ENCODE results near the gene ACO2. TPM values are rescaled to one million over a fixed set of nuclear protein-coding genes. Genes with fewer than 3 reads are reported as not detected.

The ACO2 gene
- total RNA-seq (ENCODE audit: unreplicated experiment): 114 TPM
- long read RNA-seq, transcript ACO2-201 (18 exons, 2,741 nt): major isoform, 71 of 87 reads
- long read RNA-seq, partial matches to known transcripts: 7 of 87 reads
- long read RNA-seq, other reads (novel, unspliced or antisense): 9 of 87 reads

DNA sequence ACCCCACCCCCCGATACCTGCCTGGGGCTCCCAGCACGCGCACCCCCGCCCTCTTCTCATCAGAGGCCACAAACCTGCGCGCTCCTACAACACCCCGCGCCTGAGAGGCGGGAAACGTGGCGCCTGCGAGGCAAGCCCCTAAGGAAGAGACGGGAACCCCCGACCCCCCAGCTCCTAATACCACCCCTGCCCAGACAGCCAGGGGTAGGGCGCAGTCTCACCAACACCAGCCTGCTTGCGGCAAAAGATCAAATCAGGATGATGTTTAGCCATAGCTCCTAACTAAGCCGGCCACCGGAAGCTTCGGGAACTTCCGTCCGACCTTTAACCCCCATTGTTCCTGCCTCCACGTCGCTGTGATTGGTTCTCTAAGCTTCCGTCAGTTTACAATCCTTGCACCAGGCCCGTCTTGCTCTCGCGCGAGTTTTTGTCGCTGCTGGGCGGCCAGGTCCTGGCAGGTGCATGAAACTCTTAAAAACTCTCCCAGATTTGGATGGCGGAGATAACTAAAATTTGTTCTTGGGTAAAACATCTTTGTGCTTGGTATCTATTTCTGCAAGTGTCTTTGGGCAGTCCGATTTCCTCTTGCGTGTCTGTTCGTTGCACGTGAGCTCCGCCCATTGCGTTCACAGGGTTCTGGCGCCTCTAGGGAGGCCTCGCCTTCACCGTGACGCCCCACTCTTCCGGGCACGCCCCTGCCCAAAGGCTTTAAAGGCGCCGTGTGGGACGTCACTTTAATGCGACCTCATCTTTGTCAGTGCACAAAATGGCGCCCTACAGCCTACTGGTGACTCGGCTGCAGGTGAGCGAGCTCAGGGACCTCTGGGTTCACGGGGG is at the start of gene ACO2, which contains the start of gene PHF5A:
TSS of gene ACO2 (plus strand) at position 737 of the 837 bp plus-strand sequence. CDS start at position 767, 30 bp downstream.
TSS of gene PHF5A (minus strand) at position 312 of the 837 bp plus-strand sequence. CDS start at position 273, 39 bp downstream.
- peaks cover 3% of the 10 kb centered on the region for H3K4me1 Mint-ChIP-seq (ENCODE audit: low read depth, unreplicated experiment)
- peak within 1 kb of the TSS; percentile 99 for H3K27ac Mint-ChIP-seq (ENCODE audit: unreplicated experiment)
- peak; percentile 97 for DNase-seq
- peaks cover 2% of the 10 kb centered on the region for H3K27me3 Mint-ChIP-seq (ENCODE audit: unreplicated experiment)
- H3K9me3 Mint-ChIP-seq (ENCODE audit: unreplicated experiment): peaks cover 4% of the 10 kb centered on the region
- peak within 1 kb of the TSS; percentile 97 for H3K4me3 Mint-ChIP-seq (ENCODE audit: unreplicated experiment)
- no peak for TF ChIP-seq CTCF (IDR thresholded peaks at IDR 0.05; ENCODE audit: partially characterized antibody, unreplicated experiment)
- no peaks in the 10 kb centered on the region for H3K36me3 Mint-ChIP-seq (ENCODE audit: unreplicated experiment)

DNA sequence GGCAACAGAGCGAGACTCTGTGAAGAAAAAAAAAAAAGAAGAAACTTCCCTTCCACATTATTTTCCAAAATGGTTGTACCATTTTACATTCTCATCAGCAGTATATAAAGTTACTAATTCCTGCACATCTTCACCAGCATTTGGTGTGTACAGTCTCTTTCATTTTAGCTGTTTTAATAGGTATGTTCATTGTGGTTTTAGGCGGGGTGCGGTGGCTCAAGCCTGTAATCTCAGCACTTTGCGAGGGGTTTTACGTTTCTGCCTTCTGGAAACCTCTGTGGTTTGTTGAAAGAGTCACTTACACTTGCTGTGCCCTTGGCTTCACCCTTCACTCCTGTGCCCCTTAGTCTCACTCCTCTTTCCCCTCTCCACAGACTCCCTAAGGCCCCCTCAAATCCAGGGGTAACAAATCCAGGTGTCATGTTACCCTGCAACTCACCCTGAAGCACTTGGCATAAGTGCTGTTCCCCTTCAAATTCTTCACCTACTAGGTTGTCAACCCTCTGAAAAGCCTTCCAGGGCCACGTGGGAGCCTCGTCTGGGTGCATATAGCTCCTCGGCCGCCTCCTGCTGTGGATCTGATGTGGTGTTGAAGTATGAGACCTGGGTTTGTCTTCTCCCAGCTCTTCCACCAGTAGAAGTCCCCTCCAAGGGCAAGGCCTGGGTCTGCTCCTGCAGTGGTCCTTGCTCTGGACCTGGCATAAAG is 43.1 kb upstream of the ACO2 start:
- DNase-seq: no peak
- H3K27me3 Mint-ChIP-seq (ENCODE audit: unreplicated experiment): no peaks in the 10 kb centered on the region
- H3K36me3 Mint-ChIP-seq (ENCODE audit: unreplicated experiment): no peaks in the 10 kb centered on the region
- no peak overlapping the region for H3K27ac Mint-ChIP-seq (ENCODE audit: unreplicated experiment)
- H3K4me3 Mint-ChIP-seq (ENCODE audit: unreplicated experiment): no peak overlapping the region
- peaks cover 2% of the 10 kb centered on the region for H3K4me1 Mint-ChIP-seq (ENCODE audit: low read depth, unreplicated experiment)
- TF ChIP-seq CTCF (IDR thresholded peaks at IDR 0.05; ENCODE audit: partially characterized antibody, unreplicated experiment): no peak
- no peaks in the 10 kb centered on the region for H3K9me3 Mint-ChIP-seq (ENCODE audit: unreplicated experiment)

GRCh38 chr22:41429232-41429950 is 39.5 kb upstream of the ACO2 start:
- H3K36me3 Mint-ChIP-seq (ENCODE audit: unreplicated experiment): no peaks in the 10 kb centered on the region

GRCh38 chr22:41429951-41430332 is 39.0 kb upstream of the ACO2 start:
- H3K27me3 Mint-ChIP-seq (ENCODE audit: unreplicated experiment): no peaks in the 10 kb centered on the region
- no peak overlapping the region for H3K27ac Mint-ChIP-seq (ENCODE audit: unreplicated experiment)
- H3K9me3 Mint-ChIP-seq (ENCODE audit: unreplicated experiment): peaks cover 3% of the 10 kb centered on the region
- no peaks in the 10 kb centered on the region for H3K36me3 Mint-ChIP-seq (ENCODE audit: unreplicated experiment)
- H3K4me1 Mint-ChIP-seq (ENCODE audit: low read depth, unreplicated experiment): peaks cover 4% of the 10 kb centered on the region
- DNase-seq: no peak
- no peak for TF ChIP-seq CTCF (IDR thresholded peaks at IDR 0.05; ENCODE audit: partially characterized antibody, unreplicated experiment)
- no peak overlapping the region for H3K4me3 Mint-ChIP-seq (ENCODE audit: unreplicated experiment)

More at GRCh38 chr22:41429232-41429950, 39.5 kb upstream of the ACO2 start:
- H3K27me3 Mint-ChIP-seq (ENCODE audit: unreplicated experiment): no peaks in the 10 kb centered on the region
- peaks cover 3% of the 10 kb centered on the region for H3K9me3 Mint-ChIP-seq (ENCODE audit: unreplicated experiment)
- DNase-seq: no peak
- H3K4me1 Mint-ChIP-seq (ENCODE audit: low read depth, unreplicated experiment): peaks cover 4% of the 10 kb centered on the region
- no peak overlapping the region for H3K4me3 Mint-ChIP-seq (ENCODE audit: unreplicated experiment)
- H3K27ac Mint-ChIP-seq (ENCODE audit: unreplicated experiment): no peak overlapping the region
- TF ChIP-seq CTCF (IDR thresholded peaks at IDR 0.05; ENCODE audit: partially characterized antibody, unreplicated experiment): no peak
